Esophagus squamous epithelium (tissue), 4 donors: ENCODE results near the gene CIAO2A.

Experiments
- POLR2A ChIP-seq, 4 donors: fragments of 450-650 bp; IDR thresholded peaks; one replicate each; pipeline ENCODE4 v1.6.1; 2017; ENCODE audit warnings: antibody characterized with exemption in 4 of 4, mild to moderate bottlenecking in 4 of 4, moderate library complexity in 3 of 4
- TF ChIP-seq, protein P1 (sequence below), 6 experiments: fragments of 450-650 bp in 4 of 6; fragments of 200-600 bp in 2 of 6; sonication (generic) in 2 of 6; IDR thresholded peaks; one replicate each; pipeline ENCODE4 v1.5.1; 2016 to 2019; ENCODE audit warnings: antibody characterized with exemption in 6 of 6, mild to moderate bottlenecking in 4 of 6, moderate library complexity in 4 of 6

DNA sequence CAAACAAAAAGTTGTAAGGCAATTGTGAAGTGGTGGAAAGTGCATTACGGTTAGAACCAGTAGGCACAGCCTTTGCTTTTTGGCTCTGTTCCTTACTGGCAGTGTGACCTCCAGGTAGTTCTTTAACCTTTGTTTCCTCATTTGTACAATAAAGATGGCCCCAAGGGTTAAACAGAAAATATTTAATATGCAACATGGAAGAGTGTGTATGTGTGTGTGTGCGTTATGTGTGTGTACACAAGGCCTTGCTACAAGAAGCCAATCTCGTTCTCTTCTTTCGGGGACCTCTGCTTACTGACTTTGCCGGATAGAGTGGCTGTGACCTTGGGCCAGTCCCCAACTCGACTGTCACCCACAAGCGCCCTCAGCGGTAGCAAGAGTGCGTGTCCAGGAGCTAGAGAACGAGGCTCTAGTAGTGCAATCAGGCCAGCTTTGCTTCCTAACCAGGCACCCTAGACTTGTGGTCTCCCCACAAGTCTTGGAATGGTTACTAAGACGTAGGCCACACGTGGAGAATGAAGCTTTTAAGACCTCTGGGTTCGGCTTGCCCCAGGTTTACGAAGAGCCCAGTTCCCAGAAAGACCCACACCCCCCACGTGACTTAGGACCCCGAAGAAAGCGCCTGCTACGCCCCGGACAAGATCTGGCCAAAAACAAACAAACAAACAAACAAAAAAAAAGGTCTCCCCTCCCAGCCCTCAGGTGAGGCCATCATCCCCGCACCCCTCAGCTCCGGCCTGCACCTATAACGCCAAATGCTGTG, 593 bp downstream of the CIAO2A start:
- TF ChIP-seq, protein P1, sequence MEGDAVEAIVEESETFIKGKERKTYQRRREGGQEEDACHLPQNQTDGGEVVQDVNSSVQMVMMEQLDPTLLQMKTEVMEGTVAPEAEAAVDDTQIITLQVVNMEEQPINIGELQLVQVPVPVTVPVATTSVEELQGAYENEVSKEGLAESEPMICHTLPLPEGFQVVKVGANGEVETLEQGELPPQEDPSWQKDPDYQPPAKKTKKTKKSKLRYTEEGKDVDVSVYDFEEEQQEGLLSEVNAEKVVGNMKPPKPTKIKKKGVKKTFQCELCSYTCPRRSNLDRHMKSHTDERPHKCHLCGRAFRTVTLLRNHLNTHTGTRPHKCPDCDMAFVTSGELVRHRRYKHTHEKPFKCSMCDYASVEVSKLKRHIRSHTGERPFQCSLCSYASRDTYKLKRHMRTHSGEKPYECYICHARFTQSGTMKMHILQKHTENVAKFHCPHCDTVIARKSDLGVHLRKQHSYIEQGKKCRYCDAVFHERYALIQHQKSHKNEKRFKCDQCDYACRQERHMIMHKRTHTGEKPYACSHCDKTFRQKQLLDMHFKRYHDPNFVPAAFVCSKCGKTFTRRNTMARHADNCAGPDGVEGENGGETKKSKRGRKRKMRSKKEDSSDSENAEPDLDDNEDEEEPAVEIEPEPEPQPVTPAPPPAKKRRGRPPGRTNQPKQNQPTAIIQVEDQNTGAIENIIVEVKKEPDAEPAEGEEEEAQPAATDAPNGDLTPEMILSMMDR (IDR thresholded peaks at IDR 0.05) = no peak
- TF ChIP-seq POLR2A (IDR thresholded peaks at IDR 0.05) = no peak
